Mucosa of gallbladder (tissue), 1 donor: Measurements from ENCODE around the gene PHAX. TPM values are rescaled to one million over a fixed set of nuclear protein-coding genes. Genes with fewer than 3 reads are reported as not detected.
"Not testable (repeated sequence)": the region's sequence is repeated elsewhere in the genome, so short reads cannot be mapped to it uniquely, and the experiment has no call there.

Source experiments
- DNase-seq: peaks from one replicate; pipeline ENCODE4 v3.0.0-alpha.2; 2020; ENCODE audit warnings: low spot score
- total RNA-seq: library from RNA; stranded (reverse); gene quantifications from one replicate; pipeline ENCODE4 v1.2.1, GENCODE V29; 2021
- donor health status: DM: no; HTN: no; CAD: no.

Gene PHAX
- total RNA-seq, 1 donor from 2014 or later: 30.2 TPM

- DNase-seq: no peak
Observed at GRCh38 chr5:126603402-126603991, 2.8 kb downstream of the PHAX start.

GRCh38 chr5:126605525-126605924 lies 4.8 kb downstream of the PHAX start:
- no peak for DNase-seq

GRCh38 chr5:126610160-126610559 lies 9.4 kb downstream of the PHAX start:
- peak; percentile 15 for DNase-seq

- DNase-seq: no peak
Observed at GRCh38 chr5:126610616-126611015, 9.9 kb downstream of the PHAX start.

- DNase-seq: no peak
Observed at GRCh38 chr5:126613941-126614592, 13.3 kb downstream of the PHAX start.

GRCh38 chr5:126615286-126615685 lies 14.5 kb downstream of the PHAX start:
- DNase-seq: no peak

- DNase-seq: not testable (repeated sequence)
Observed at GRCh38 chr5:126617603-126618002, 16.9 kb downstream of the PHAX start.

GRCh38 chr5:126619781-126620180 lies 19.0 kb downstream of the PHAX start:
- no peak for DNase-seq

GRCh38 chr5:126624534-126624933 lies 23.8 kb downstream of the PHAX start:
- DNase-seq: no peak

- DNase-seq: no peak
Observed at GRCh38 chr5:126628102-126628501, 27.4 kb downstream of the PHAX start.

GRCh38 chr5:126631920-126632319 lies 31.2 kb downstream of the PHAX start:
- no peak for DNase-seq

GRCh38 chr5:126633552-126633951 lies 32.8 kb downstream of the PHAX start:
- no peak for DNase-seq

- DNase-seq: no peak
Observed at GRCh38 chr5:126635585-126635984, 34.8 kb downstream of the PHAX start.

- no peak for DNase-seq
Observed at GRCh38 chr5:126636956-126637355, 36.2 kb downstream of the PHAX start.

- no peak for DNase-seq
Observed at GRCh38 chr5:126640866-126641265, 40.1 kb downstream of the PHAX start.

GRCh38 chr5:126641387-126641786 lies 40.6 kb downstream of the PHAX start:
- DNase-seq: no peak

- DNase-seq: no peak
Observed at GRCh38 chr5:126645132-126645531, 44.4 kb downstream of the PHAX start.

GRCh38 chr5:126647071-126647470 lies 46.3 kb downstream of the PHAX start:
- DNase-seq: no peak

GRCh38 chr5:126648471-126648870 lies 47.7 kb downstream of the PHAX start:
- no peak for DNase-seq

GRCh38 chr5:126649057-126649456 lies 48.3 kb downstream of the PHAX start:
- DNase-seq: peak; percentile 44

GRCh38 chr5:126649709-126650108 lies 49.0 kb downstream of the PHAX start:
- DNase-seq: not testable (repeated sequence)

- DNase-seq: no peak
Observed at GRCh38 chr5:126650463-126650862, 49.7 kb downstream of the PHAX start.

GRCh38 chr5:126651013-126651577 lies 50.3 kb downstream of the PHAX start:
- no peak for DNase-seq
